ENCODE data around the gene AMIGO2.
"Not testable (repeated sequence)": the region's sequence is repeated elsewhere in the genome, so short reads cannot be mapped to it uniquely, and the experiment has no call there.

- not testable (repeated sequence) for TF ChIP-seq CTCF (conservative IDR thresholded peaks at IDR 0.05; ENCODE audit: low read depth, low read length); EZH2 (IDR thresholded peaks at IDR 0.05; ENCODE audit: borderline replicate concordance, low read depth, low read length, poor library complexity, severe bottlenecking)
These were observed 23.9 kb downstream of the AMIGO2 start for GRCh38 chr12:47055856-47056255.

Data from A673 (cell line).